Measurements from ENCODE around the gene UBXN10.

DNA sequence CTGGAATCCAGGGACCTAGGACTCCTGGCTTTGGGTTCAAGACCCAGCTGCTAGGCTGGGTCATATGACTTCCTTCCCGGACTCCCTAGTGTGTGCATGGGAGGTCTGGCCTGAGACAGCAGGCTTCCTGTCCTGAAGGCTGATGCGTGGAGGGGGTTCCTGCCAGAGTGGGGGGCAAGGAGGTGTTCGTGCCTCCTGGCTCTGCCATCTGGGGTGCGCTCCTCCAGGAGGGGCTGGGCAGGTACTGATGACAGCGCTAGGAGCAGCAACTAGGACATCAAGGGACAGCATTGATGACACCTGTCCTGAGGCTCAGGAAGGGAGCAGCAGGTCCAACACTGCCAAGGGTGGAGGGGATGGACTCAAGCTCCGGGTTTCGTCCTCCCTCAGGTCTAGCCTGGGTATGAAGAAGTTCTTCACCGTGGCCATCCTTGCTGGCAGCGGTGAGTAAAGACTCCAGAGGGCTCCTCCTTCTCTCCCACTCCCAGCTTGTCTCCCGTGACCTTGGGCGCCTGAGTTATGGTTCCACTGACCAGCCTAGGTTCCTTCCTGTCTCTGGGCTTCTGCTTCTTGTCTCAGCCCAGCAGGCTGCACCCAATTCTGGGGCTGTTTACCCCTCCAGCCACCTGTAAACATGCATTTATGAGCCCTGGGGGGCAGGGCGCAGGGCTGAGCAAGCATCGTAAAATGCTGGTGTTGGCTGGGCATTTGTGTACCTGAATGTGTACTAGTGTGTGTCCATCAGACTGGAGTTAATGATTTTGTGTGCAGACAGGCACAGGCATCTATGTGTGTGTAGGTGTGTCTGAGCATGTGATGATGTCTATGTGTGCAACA, 45.9 kb upstream of the UBXN10 start:
- TF ChIP-seq, protein P1, sequence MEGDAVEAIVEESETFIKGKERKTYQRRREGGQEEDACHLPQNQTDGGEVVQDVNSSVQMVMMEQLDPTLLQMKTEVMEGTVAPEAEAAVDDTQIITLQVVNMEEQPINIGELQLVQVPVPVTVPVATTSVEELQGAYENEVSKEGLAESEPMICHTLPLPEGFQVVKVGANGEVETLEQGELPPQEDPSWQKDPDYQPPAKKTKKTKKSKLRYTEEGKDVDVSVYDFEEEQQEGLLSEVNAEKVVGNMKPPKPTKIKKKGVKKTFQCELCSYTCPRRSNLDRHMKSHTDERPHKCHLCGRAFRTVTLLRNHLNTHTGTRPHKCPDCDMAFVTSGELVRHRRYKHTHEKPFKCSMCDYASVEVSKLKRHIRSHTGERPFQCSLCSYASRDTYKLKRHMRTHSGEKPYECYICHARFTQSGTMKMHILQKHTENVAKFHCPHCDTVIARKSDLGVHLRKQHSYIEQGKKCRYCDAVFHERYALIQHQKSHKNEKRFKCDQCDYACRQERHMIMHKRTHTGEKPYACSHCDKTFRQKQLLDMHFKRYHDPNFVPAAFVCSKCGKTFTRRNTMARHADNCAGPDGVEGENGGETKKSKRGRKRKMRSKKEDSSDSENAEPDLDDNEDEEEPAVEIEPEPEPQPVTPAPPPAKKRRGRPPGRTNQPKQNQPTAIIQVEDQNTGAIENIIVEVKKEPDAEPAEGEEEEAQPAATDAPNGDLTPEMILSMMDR (IDR thresholded peaks at IDR 0.05): no peak
- TF ChIP-seq POLR2A (IDR thresholded peaks at IDR 0.05): no peak
